ENCODE results near the gene FOSL1.
A peak's percentile ranks its signal among the peaks of the same experiment; 100 is the strongest.

Gene FOSL1

GRCh38 chr11:65900125-65900898, at the start of gene FOSL1:
Gene FOSL1, minus strand, starts transcription at chr11:65900388. Its CDS starts 49 bp downstream, at chr11:65900339.
- DNase-seq (ENCODE audit: low read depth in 2 of 2), result peak; percentile 89 to 93

GRCh38 chr11:65947603-65948125, 47.5 kb upstream of the FOSL1 start:
- DNase-seq (ENCODE audit: low read depth in 2 of 2), result no peak

- DNase-seq (ENCODE audit: low read depth in 2 of 2), result no peak
These were observed 46.9 kb upstream of the FOSL1 start for GRCh38 chr11:65947133-65947532.

- no peak for DNase-seq (ENCODE audit: low read depth in 2 of 2)
These were observed 46.5 kb upstream of the FOSL1 start for GRCh38 chr11:65946655-65947054.

- DNase-seq (ENCODE audit: low read depth in 2 of 2), result no peak
These were observed 45.9 kb upstream of the FOSL1 start for GRCh38 chr11:65945941-65946558.

GRCh38 chr11:65945430-65945911, 45.3 kb upstream of the FOSL1 start, which contains the start of gene TSGA10IP:
Gene TSGA10IP, plus strand, starts transcription at chr11:65945480. Its CDS starts 196 bp downstream, at chr11:65945676.
- DNase-seq (ENCODE audit: low read depth in 2 of 2), result no peak

- no peak for DNase-seq (ENCODE audit: low read depth in 2 of 2)
These were observed 44.6 kb upstream of the FOSL1 start for GRCh38 chr11:65944767-65945166.

- DNase-seq (ENCODE audit: low read depth in 2 of 2), result no peak
These were observed 44.0 kb upstream of the FOSL1 start for GRCh38 chr11:65944191-65944590.

- DNase-seq (ENCODE audit: low read depth in 2 of 2), result no peak
These were observed 42.3 kb upstream of the FOSL1 start for GRCh38 chr11:65942531-65942930.

GRCh38 chr11:65941720-65942310, 41.6 kb upstream of the FOSL1 start:
- no peak for DNase-seq (ENCODE audit: low read depth in 2 of 2)

GRCh38 chr11:65937766-65938165, 37.6 kb upstream of the FOSL1 start:
- no peak for DNase-seq (ENCODE audit: low read depth in 2 of 2)

- DNase-seq (ENCODE audit: low read depth in 2 of 2), result no peak
These were observed 33.8 kb upstream of the FOSL1 start for GRCh38 chr11:65934014-65934413.

GRCh38 chr11:65932558-65932919, 32.4 kb upstream of the FOSL1 start:
- no peak for DNase-seq (ENCODE audit: low read depth in 2 of 2)

GRCh38 chr11:65931773-65932557, 31.8 kb upstream of the FOSL1 start:
- no peak for DNase-seq (ENCODE audit: low read depth in 2 of 2)

GRCh38 chr11:65928667-65929066, 28.5 kb upstream of the FOSL1 start:
- no peak for DNase-seq (ENCODE audit: low read depth in 2 of 2)

GRCh38 chr11:65927904-65928397, 27.8 kb upstream of the FOSL1 start:
- peak; percentile 47 to 63 for DNase-seq (ENCODE audit: low read depth in 2 of 2)

GRCh38 chr11:65925397-65925796, 25.2 kb upstream of the FOSL1 start:
- DNase-seq (ENCODE audit: low read depth in 2 of 2), result no peak

- DNase-seq (ENCODE audit: low read depth in 2 of 2), result no peak
These were observed 22.4 kb upstream of the FOSL1 start for GRCh38 chr11:65922565-65922964.

- DNase-seq (ENCODE audit: low read depth in 2 of 2), result no peak
These were observed 21.7 kb upstream of the FOSL1 start for GRCh38 chr11:65921876-65922275.

GRCh38 chr11:65921033-65921555, 20.9 kb upstream of the FOSL1 start:
- DNase-seq (ENCODE audit: low read depth in 2 of 2), result no peak

- no peak for DNase-seq (ENCODE audit: low read depth in 2 of 2)
These were observed 20.2 kb upstream of the FOSL1 start for GRCh38 chr11:65920372-65920802.

All from stimulated activated CD4-positive, alpha-beta T cell treated with anti-CD3 and anti-CD28 coated beads, Interleukin-1b, Interleukin-23, amount 100 ng/mL, for 4 hours (primary cell).